Activated CD4-positive, alpha-beta T cell treated with anti-CD3 and anti-CD28 coated beads, Interleukin-2, Interleukin-4, amounts not matched to agents 100 ng/mL and 50 ng/mL, durations not matched to agents 16 hours and 8 hours (primary cell): Measurements from ENCODE around the gene FRK.
A peak's percentile ranks its signal among the peaks of the same experiment; 100 is the strongest.

Experiments used
- DNase-seq: peaks from one replicate; pipeline ENCODE4 v3.0.0-alpha.2; 2020; ENCODE audit warnings: low spot score

FRK gene

DNA sequence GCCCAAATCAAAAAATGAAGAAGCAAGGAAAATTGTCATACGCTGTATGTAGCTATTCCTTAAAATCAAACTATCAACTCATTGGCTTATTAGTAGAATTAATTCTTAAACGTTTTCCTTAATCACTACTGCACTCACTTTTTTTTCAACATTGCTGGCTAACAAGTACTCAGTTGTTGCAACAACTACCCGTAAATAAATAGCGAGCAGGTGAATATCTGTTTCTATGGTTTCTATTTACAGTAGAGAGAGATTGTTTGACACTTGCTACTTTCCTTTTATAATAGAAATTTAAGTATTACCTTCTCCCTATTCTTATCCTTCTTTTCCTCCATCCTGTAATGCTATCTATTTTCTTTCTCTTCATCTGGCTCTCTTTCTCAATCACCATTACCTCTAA is 25.1 kb downstream of the FRK start:
- no peak for DNase-seq

DNA sequence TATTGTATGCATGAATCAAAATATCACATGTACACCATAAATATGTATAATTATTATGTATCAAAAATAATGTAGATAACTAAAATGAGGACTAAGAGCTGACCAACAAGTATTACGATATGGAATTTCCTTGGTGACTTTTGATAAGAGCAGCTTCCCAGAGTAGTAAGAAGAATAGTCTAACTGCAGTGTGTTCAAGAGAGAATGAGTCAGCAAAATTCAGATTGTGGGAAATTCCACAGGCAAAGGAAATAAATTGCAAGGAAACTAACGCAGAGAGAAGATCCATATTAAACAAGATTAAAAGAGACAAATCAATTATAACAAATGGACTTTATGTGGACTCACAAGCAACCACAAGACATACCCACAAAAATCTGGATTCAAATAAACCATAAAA is 26.4 kb downstream of the FRK start:
- no peak for DNase-seq

DNA sequence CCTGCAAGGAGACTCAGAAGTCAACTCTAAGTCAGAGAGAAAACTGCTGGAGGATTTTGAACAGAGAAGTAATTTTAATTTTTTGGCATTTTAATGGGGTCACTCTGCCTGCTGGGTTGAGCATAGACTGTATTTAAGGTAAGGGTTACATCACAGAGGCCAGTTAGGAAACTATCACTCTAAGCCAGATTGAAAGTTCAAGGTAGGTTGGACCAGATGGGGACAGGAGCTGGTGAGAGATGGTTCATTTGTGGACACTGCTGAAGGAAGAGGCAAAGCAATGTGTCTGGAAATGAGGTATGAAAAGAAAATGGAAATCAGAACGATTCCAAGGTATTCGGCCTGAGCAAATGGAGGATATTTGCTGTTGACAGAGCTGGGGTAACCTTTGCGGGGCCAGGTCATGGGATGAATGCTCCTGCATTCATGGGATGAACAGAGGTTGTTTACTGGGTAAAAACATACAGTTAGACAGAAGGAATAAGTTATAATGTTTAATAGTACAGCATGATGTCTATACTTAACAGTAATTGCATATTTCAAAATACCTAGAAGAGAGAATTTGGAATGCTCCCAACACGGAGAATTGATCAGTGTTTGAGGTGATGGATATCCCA is 26.9 kb downstream of the FRK start:
- no peak for DNase-seq

DNA sequence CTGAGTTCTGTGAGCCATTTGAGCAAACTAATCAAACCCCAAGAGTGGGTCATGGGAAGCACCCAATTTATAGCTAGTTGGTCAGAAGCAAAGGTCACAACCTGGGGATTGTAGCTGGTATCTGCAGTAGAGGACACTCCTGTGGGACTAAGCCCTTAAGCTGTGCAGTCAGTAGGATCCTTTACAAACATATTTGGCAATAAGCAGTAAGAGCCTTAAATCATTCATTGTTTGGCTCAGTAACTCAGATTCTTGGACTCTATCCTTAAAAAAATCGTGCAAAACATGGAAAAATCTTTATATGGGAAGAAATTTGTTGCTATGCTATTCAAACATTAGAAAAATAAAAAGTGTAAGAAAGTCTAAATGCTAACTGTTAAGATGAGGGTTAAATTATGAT is 29.9 kb downstream of the FRK start:
- DNase-seq: no peak

DNA sequence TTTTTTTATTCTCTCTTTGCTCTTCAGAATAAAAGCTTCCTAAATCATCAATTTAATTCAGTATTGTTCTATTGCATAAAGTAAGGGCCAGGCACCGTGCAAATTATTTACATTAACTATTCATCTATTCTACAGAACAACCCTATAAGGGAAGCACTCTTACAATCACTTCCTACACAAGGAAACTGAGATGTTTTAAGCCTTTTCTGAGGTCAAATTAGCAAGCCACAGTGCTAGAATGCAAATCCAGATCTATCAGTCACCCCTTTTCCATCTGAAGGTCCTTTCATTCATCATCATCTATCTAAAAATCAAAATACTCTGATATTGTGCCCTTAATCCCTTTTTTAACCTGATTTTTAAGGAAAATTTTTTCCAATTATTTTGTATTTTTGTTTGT is 31.2 kb downstream of the FRK start:
- no peak for DNase-seq

DNA sequence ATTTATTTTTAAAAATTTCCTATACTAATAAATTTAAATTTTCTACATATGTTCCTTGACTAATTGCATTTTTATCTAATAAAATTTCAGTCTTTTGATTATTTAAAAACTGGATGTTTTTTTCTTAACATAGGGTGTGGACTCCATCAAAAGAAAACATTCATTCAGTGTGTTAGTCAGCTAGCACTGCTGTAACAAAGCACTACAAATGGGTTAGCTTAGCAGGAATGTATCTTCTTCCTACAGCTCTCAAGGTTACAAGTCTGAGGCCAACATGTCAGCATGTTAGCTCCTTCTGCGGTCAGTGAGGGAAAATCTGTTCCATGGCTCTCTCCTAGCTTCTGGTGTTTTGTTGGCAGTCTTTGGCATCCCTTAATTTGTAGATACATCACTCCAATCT is 32.5 kb downstream of the FRK start:
- no peak for DNase-seq

DNA sequence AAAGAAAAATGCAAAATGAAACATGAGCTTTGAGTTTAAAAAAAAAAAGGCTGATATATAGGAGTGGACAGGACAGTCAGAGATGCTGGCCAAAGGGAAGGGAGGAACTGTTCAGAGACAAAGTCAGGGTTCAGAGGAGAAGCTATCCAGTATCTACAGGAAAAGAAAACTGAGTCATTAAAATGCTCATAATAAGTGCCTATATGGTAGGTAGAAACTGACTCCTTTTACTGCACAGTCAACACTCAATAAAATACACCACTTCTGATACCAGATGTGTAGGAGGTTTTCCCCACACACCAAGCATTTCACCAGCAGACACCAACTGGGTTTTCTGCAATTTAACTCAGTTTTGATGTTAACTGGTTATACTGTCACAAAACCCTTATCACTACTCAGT is 32.9 kb downstream of the FRK start:
- no peak for DNase-seq

DNA sequence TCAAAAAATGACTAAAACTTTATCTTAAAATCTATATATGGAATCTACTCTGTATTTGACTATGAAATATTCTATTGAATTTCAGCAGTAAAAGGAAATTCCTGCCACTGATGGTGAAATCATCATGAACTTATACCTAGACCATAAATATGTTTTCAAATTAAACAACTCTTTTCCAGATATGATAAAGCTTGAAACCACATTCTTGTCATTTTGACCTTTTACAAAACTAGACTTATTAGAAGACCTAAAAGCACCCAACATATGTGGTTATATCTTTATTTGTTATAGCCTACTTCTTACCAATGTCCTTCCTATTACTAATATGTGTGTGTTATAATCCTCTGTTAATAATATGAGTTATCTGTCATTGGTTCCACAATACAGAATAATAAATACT is 35.3 kb downstream of the FRK start:
- DNase-seq: peak; percentile 4

DNA sequence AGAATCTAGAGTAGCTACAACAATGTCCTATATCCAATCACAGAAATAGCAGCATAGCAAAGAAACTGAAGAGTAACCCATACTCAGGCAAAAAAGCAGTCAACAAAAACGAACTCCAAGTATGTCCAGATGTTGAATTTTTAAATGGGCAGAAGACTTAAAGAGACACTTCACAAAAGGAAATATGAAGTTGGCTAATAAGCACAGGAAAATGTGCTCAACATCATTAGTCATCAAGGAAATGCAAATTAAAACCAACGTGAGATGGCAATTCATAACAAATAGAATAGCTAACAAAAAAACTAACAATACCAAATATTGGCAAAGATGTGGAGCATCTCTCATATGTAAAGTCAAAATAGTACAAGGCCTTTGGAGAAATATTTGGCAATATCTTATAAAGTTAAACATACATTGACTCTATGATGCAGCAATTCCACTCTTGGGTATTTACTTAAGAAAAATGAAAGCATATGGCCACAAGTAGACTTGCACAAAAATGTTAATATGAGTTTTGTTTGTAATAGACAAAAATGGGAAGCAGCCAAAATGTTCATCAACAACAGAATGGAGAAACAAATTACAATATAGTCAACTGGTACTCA is 37.7 kb downstream of the FRK start:
- no peak for DNase-seq

DNA sequence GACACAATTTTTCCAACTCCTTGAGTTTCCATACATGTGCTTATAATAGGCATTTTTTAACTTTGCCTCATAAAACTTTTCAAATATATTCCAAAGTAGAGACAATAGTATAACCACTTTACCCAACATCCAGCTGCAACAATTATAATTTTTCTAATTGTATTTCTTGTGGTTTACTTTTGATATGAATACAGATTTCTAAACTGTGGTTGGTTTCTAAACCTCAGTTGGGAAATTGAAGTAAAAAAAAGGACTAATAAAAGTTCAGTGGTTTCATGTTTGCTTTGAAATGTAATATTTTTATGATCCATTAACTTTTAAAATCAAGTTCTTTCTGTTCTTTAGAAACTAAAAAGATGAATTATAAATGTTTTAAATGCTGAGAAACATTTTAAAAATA is 40.0 kb downstream of the FRK start:
- DNase-seq: no peak

DNA sequence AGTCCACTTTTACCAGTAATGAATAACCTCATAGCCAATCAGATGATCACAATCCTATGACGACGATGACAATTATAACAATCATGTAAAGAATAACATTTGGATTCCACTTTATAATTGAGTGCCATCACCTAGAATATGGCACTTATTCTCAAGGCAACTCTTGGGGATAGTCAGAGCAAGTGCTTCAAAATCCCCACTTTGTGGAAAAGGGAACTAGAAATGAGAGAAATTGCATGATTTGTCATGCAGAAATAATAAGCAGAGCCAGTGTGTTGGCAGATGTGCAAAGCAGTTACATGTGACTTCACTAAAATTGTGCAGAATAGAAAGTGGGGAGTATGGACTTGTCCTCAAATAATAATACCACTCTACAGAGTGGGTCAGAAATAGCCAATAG is 41.3 kb downstream of the FRK start:
- no peak for DNase-seq

DNA sequence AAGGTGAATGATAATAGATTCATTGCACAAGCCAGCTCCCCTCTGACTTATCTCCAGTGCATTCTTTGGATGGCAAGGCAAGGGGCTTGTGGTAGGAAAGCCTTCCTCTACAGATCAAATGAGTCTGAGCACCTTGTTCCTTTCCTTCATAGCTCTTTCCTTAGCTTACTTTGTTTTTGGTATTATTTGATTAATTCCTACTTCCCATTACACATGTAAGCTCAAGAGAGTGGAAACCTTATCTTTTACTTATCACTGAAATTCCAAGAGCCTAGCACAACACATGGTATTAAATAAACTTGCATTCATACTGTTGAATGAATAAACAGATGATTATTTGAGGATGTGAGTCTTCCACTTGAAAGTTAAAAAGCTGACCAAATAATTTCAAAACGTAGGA is 41.7 kb downstream of the FRK start:
- no peak for DNase-seq

DNA sequence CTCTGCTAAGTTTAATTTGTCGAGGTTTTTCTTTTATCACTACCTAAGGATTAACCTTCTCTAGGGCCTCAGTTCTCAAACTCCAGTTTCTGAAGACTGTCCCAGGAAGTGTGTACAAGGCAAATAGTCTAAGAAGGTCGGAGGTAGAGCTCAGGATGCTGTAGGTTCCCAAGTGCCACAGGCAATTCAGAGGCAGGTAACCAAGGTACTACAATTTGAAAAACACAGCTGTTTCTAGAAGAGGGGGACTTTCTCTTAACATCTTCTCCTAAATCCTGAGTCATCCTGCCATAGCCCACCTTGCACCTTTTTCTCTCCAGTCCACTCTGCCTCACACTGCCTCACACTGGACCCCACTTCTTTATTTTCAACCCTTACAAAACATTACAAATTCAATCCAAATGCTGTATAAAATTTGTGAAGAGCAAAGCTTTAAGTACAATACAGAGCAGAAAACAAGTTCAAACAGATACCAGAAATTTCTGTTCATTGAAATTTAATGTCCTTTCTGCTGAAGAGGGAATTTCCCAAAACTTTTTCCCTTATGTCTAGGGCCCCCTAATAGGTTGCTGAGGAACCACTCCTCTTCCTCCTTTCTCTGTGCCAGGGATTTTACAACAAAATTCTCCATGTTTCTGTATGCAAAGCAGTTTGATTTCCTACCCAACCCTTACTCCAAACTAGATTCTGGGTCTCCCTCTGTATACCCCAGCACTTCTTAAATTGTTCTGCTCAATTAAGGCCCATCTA is 43.0 kb downstream of the FRK start:
- DNase-seq: no peak

DNA sequence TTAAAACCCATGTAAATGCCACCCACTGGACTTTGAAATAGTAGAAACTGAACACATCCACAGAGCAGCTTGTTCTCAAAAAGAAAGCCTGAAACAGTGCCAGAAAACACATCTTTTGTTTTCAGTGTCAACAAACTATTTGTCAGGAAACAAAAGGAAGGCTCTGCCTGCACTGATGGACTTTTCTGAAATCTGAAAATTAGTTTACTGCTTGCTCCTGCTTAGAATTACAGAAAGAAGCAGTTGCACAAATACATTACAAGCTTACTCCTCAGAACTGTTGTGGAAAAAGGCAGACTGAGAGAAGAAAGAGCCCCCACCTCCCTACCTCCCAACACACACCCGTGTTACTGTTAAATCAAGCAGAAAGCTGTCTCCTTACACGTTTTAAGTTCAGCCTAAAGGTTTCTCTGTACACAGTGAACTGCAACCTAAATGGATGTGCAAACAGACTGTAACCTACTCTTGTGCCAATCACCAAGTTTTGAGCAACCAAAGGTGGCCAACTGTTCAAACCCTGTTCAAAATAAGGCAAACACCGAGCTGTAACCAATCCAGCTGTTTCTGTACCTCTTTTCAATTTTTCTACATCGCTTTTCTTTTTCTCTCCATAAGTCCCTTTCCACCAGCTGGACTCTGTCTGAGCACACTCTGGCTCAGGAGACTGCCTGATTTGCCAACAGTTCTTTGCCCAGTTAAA is 43.7 kb downstream of the FRK start:
- DNase-seq: no peak

DNA sequence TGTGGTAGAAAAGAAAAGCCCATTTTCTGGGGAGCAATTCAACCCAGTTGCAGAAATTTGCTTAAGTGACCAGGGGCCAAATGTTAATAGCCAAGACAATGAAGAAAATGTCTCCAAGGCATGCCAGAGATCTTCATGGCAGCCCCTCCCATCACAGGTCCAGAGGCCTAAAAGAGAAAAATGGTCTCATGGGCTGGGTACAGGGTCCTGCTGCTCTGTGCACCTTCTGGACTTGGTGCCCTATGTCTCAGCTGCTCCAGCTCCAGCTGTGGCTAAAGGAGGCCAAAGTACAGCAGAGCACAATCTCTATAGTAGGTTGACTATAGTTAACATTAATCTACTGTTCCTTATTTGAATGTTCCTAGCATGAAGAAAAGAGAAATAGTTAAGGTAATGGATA is 44.7 kb downstream of the FRK start:
- DNase-seq: no peak

DNA sequence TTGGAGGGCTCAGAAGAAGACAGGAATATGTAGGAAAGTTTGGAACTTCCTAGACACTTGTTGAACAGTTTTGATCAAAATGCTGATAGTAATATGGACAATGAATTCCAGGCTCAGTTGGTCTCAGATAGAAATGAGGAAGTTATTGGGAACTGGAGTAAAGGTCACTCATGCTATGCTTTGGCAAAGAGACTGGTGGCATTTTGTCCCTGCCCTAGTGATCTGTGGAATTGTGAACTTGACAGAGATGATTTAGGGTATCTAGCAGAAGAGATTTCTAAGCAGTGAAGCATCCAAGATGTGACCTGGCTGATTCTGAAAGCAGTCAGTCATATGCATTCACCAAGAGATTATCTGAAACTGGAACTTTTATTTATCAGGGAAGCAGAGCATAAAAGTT is 45.1 kb downstream of the FRK start:
- DNase-seq: no peak

DNA sequence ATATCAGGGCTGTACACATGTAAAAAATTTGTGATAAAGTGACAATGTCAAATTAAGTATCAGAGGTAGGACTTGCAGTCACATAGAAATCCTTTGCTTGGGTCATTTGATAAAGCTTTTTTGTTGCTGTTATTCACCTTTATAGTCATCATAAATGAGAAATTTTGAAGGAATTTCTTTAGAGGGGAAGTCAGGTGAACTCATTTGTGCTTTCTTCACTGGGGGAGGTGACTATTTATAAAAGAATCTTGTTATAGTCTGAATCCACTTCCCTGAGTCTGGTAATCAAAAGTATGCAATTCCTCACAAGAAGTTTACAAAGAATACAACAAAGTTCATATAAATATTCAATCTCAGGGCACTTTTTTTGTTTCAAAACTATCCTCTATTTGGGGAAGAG is 47.7 kb downstream of the FRK start:
- DNase-seq: no peak

DNA sequence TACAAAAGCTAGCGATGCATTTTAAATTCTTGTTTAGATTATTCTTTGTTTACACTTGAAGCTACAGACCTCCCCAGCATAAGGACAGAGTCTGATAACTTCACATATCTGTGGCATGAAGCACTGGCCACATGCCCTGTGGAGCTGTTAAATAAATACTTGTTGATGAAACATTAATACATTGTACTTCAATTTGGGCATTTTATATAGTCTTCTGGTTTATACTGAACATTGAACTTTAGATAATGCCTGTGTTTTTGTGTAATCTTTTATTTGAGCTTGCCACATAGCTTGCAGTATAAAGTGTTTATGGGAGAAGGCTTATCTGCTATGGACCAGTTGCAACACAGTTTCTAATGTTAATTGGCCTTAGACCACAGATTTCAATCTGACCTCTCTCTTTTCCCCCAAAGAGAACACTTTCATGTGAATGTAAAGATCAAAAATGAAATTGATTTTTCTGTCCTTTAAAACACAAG is 48.2 kb downstream of the FRK start:
- no peak for DNase-seq

DNA sequence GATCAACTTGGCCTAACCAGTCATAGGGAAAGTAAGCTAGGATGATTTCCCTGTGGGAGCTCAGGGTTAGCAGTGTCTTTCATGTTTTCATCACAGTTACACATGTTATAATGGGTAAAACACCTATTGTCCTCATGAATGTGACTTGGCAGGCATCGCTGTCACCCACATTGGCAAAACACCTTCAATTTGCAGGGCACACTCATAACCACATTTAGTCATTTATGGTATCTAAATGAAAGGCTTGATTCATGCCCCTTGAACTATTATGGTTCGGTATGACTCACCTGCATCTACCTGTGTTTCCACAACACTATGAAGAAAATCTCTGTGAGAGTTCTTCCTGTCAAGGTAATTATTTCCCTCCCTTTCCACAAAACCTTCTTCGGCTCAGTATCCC is 49.2 kb downstream of the FRK start:
- peak; percentile 69 for DNase-seq

DNA sequence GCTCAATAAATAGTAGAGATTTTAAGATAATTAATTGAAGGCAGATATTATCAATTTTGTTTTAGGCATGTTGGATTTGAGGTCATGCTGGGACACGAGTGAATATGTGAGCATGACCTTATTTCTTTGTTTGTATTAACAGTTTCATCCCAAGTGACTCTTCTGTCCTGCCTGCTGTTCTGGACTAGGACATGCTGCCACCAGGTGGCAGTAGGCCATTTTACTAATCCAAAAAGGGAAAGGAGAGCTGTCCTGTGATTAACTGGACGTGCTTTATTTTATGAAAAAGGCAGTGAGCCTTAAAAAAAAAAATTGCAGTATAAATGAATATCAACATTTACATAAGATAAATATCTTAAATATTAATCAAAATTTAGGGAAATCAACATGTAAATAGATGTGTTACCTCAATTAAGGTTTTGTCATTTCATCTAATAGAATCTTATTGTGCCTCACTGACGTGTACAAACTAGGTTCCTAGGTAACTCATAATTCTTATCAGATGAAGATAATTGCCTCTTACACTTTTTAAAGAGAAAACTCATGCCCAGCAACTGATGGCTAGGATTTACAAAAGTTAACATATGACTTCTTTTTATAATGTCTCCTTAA is 49.8 kb downstream of the FRK start:
- peak; percentile 44 for DNase-seq

DNA sequence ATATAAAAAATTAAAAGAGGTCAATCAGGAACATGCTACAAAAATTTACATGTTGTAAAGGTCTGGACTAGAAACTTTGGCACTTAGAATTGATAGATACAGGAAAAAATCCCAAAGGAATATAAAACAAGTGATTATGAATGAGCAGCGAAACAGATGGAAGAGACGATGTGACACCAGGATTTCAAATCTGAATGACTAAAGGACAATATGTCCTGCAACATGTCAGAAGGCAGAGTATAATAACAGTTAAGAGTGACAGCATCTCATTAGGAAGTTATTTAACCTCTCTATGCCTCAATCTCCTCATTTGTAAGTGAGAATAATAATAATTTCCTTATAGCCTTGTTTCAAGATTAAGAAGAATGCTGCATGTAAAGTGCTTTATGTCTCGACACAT is 50.3 kb downstream of the FRK start:
- DNase-seq: no peak

DNA sequence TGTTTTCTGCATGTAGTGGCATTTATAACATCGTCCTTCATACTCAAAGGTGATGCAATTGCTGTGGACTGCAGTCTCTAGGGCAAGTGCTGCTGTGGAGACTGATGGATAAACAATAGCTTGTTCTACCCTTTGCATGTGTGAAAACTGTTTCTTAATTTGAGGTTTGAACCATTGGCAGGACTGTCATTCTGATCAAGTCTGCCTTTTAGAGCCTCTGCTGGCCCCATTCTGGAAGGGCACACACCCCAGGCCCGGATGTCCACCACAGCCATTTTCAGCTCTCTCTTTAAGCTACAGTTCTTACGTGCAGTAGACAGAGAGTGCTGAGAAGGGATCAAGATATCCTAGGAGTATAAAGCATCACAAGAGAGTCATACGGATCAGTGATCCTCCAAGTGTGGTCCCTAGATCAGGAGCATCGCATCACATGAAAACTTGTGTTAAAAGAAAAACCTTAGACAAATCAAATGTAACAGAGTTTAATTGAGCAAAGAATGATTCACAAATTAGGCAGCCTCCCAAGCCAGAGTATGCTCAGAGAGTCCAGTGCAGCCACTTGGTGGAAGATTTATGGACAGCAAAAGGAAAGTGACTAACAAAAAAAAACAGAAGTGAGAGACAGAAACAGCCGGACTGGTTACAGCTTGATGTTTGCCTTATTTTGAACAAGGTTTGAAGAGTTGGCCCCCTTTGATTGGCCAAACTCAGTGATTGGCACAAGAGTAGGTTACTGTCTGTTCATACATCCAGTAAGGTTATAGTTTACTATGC is 52.0 kb downstream of the FRK start:
- no peak for DNase-seq
